Amniotic epithelial cell (primary cell): ENCODE results near the gene AGAP1.
A peak's percentile ranks its signal among the peaks of the same experiment; 100 is the strongest.

Source experiments
- DNase-seq: peaks from one replicate; pipeline ENCODE4 v3.0.0-alpha.2; 2010; ENCODE audit warnings: low read depth

The AGAP1 gene

GRCh38 chr2:235690809-235691450, 197.1 kb downstream of the AGAP1 start:
- no peak for DNase-seq

GRCh38 chr2:235692076-235692475, 198.2 kb downstream of the AGAP1 start:
- DNase-seq: no peak

- peak; percentile 31 for DNase-seq
Measured at GRCh38 chr2:235692671-235693171, 198.9 kb downstream of the AGAP1 start.

GRCh38 chr2:235693279-235693678, 199.4 kb downstream of the AGAP1 start:
- no peak for DNase-seq

- no peak for DNase-seq
Measured at GRCh38 chr2:235694721-235695601, 201.1 kb downstream of the AGAP1 start.

- DNase-seq: no peak
Measured at GRCh38 chr2:235695602-235695895, 201.7 kb downstream of the AGAP1 start.

- DNase-seq: no peak
Measured at GRCh38 chr2:235697041-235697440, 203.2 kb downstream of the AGAP1 start.

- DNase-seq: no peak
Measured at GRCh38 chr2:235698028-235698427, 204.2 kb downstream of the AGAP1 start.

- no peak for DNase-seq
Measured at GRCh38 chr2:235698491-235698890, 204.6 kb downstream of the AGAP1 start.

- DNase-seq: no peak
Measured at GRCh38 chr2:235699576-235699975, 205.7 kb downstream of the AGAP1 start.

GRCh38 chr2:235701206-235701981, 207.6 kb downstream of the AGAP1 start:
- DNase-seq: no peak

GRCh38 chr2:235702186-235702585, 208.3 kb downstream of the AGAP1 start:
- no peak for DNase-seq

GRCh38 chr2:235703711-235704295, 210.0 kb downstream of the AGAP1 start:
- DNase-seq: no peak

- no peak for DNase-seq
Measured at GRCh38 chr2:235705296-235705695, 211.5 kb downstream of the AGAP1 start.

- no peak for DNase-seq
Measured at GRCh38 chr2:235706506-235706905, 212.7 kb downstream of the AGAP1 start.

GRCh38 chr2:235707411-235708096, 213.7 kb downstream of the AGAP1 start:
- no peak for DNase-seq

GRCh38 chr2:235709124-235709813, 215.4 kb downstream of the AGAP1 start:
- DNase-seq: no peak

GRCh38 chr2:235709969-235710879, 216.4 kb downstream of the AGAP1 start:
- DNase-seq: no peak

- no peak for DNase-seq
Measured at GRCh38 chr2:235710933-235711332, 217.1 kb downstream of the AGAP1 start.

- no peak for DNase-seq
Measured at GRCh38 chr2:235711527-235711926, 217.7 kb downstream of the AGAP1 start.
